SU-DHL-6 (cell line): ENCODE results near the gene FADS6.

Experiments
- H2AFZ ChIP-seq: fragments of 200-600 bp; sonication (generic); 2 replicates; pipeline ENCODE4 v1.6.1; 2014; ENCODE audit warnings: low read depth, mild to moderate bottlenecking, moderate library complexity, mixed read lengths, antibody characterized with exemption, low read length; ENCODE audit not compliant: severe bottlenecking
- H3F3A ChIP-seq: fragments of 200-600 bp; shearing (Covaris generic); 2 replicates; pipeline ENCODE4 v1.6.0; 2016; ENCODE audit warnings: antibody characterized with exemption, mild to moderate bottlenecking; ENCODE audit not compliant: insufficient read depth
- H3K27ac ChIP-seq: fragments of 200-600 bp; sonication (generic); 2 replicates; pipeline ENCODE4 v1.5.1; 2016; ENCODE audit warnings: low read depth, mild to moderate bottlenecking, low read length, moderate library complexity, mixed read lengths
- H3K27me3 ChIP-seq: fragments of 200-600 bp; sonication (generic), shearing (Covaris generic); 2 replicates; pipeline ENCODE4 v1.6.0; 2014; ENCODE audit warnings: mild to moderate bottlenecking, low read length
- H3K36me3 ChIP-seq: fragments of 200-600 bp; sonication (generic); 2 replicates; pipeline ENCODE4 v1.6.1; 2014; ENCODE audit warnings: mild to moderate bottlenecking, low read length, mixed read lengths
- H3K4me2 ChIP-seq: fragments of 300-600, 200-600 bp; shearing (Covaris generic), sonication (generic); 2 replicates; pipeline ENCODE4 v1.6.0; 2014; ENCODE audit warnings: low read length, low read depth, mild to moderate bottlenecking; ENCODE audit not compliant: poor library complexity, severe bottlenecking
- H3K4me3 ChIP-seq: fragments of 200-600 bp; sonication (generic); 2 replicates; pipeline ENCODE4 v1.5.1; 2014; ENCODE audit warnings: antibody characterized with exemption, low read length, mild to moderate bottlenecking, mixed read lengths; ENCODE audit not compliant: insufficient read depth, poor library complexity, severe bottlenecking
- H3K79me2 ChIP-seq: fragments of 200-600 bp; sonication (generic); 2 replicates; pipeline ENCODE4 v1.6.1; 2014; ENCODE audit warnings: mild to moderate bottlenecking, low read length, moderate library complexity; ENCODE audit not compliant: insufficient read depth
- H3K9ac ChIP-seq: fragments of 200-600 bp; sonication (generic); 2 replicates; pipeline ENCODE4 v1.7.0; 2014; ENCODE audit warnings: mild to moderate bottlenecking, low read length
- H3K9me2 ChIP-seq: fragments of 200-600 bp; sonication (generic); replicated peaks from 2 replicates; pipeline ENCODE4 v1.6.1; 2014; ENCODE audit warnings: low read length; ENCODE audit not compliant: insufficient read depth
- H3K9me3 ChIP-seq: fragments of 200-600 bp; sonication (generic); 2 replicates; pipeline ENCODE4 v1.6.1; 2014; ENCODE audit warnings: low read length, mixed read lengths; ENCODE audit not compliant: insufficient read depth
- H4K20me1 ChIP-seq: fragments of 200-600 bp; sonication (generic); 2 replicates; pipeline ENCODE4 v1.6.1; 2014; ENCODE audit warnings: low read depth, mild to moderate bottlenecking, antibody characterized with exemption, low read length, moderate library complexity, mixed read lengths
- CTCF ChIP-seq: fragments of 200-600 bp; sonication (generic); IDR thresholded peaks from one replicate; pipeline ENCODE4 v1.5.1; 2017; ENCODE audit warnings: antibody characterized with exemption, mild to moderate bottlenecking, low read length, moderate library complexity; ENCODE audit not compliant: insufficient read depth, poor library complexity, severe bottlenecking
- EZH2phosphoT487 ChIP-seq: fragments of 200-600 bp; sonication (generic), shearing (Covaris generic); conservative IDR thresholded peaks from 2 replicates; pipeline ENCODE4 v1.6.1; 2018; ENCODE audit warnings: mild to moderate bottlenecking, antibody characterized with exemption, low read length, moderate library complexity, mixed read lengths

FADS6 gene

GRCh38 chr17:74890554-74890953 lies 2.9 kb downstream of the FADS6 start:
- H3K9ac ChIP-seq = no peak overlapping the region
- no peak overlapping the region for H3K4me2 ChIP-seq
- no peak overlapping the region for H3K27ac ChIP-seq
- no peaks in the 10 kb centered on the region for H3K9me2 ChIP-seq
- TF ChIP-seq EZH2phosphoT487 (no peak), CTCF (no peak)
- no peaks in the 10 kb centered on the region for H3F3A ChIP-seq
- no peaks in the 10 kb centered on the region for H3K9me3 ChIP-seq
- H2AFZ ChIP-seq = no peak overlapping the region
- H3K79me2 ChIP-seq = no peaks in the 10 kb centered on the region
- H3K27me3 ChIP-seq = no peaks in the 10 kb centered on the region
- H3K4me3 ChIP-seq = no peak overlapping the region
- no peaks in the 10 kb centered on the region for H4K20me1 ChIP-seq
- H3K36me3 ChIP-seq = no peaks in the 10 kb centered on the region

GRCh38 chr17:74888469-74888868 lies 5.0 kb downstream of the FADS6 start:
- H3F3A ChIP-seq = no peaks in the 10 kb centered on the region
- no peaks in the 10 kb centered on the region for H4K20me1 ChIP-seq
- H3K4me3 ChIP-seq = no peak overlapping the region
- no peak overlapping the region for H3K27ac ChIP-seq
- no peaks in the 10 kb centered on the region for H3K27me3 ChIP-seq
- H2AFZ ChIP-seq = no peak overlapping the region
- H3K79me2 ChIP-seq = no peaks in the 10 kb centered on the region
- H3K9me2 ChIP-seq = no peaks in the 10 kb centered on the region
- no peak overlapping the region for H3K9ac ChIP-seq
- H3K9me3 ChIP-seq = no peaks in the 10 kb centered on the region
- no peaks in the 10 kb centered on the region for H3K36me3 ChIP-seq
- no peak overlapping the region for H3K4me2 ChIP-seq
- no peak for TF ChIP-seq EZH2phosphoT487
- no peak for TF ChIP-seq CTCF

DNA sequence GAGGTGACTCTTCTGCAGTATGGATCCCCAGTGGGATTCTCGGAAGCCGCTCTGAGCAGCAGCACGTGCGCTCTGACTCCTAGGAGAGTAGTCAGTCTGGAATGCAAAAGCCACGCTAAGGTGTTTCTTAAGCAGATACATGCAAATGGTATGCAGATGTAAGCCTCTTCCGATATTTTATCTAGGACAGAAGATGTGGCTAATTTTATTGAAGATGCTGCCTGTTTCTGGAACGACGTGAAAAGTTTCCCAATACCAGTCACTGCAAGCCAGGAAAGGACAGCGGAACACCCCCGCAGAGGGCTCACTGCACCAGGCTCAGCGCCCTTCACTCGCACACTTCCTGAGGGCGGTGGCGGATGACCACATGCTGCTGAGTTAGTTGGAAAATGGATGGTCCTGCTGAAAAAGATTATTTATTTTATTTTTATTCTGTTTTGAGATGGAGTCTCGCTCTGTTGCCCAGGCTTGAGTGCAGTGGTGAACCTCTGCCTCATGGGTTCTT lies 10.1 kb downstream of the FADS6 start:
- H3K27me3 ChIP-seq = no peaks in the 10 kb centered on the region
- no peaks in the 10 kb centered on the region for H4K20me1 ChIP-seq

More for the DNA sequence above, 10.1 kb downstream of the FADS6 start:
- Histone ChIP-seq H3K27ac (no peak overlapping the region), H3K9ac (no peak overlapping the region), H3K79me2 (no peaks in the 10 kb centered on the region), H2AFZ (no peak overlapping the region), H3F3A (no peaks in the 10 kb centered on the region), H3K9me2 (no peaks in the 10 kb centered on the region), H3K4me3 (no peak overlapping the region), H3K9me3 (no peaks in the 10 kb centered on the region), H3K4me2 (no peak overlapping the region), H3K36me3 (no peaks in the 10 kb centered on the region)
- TF ChIP-seq CTCF (no peak), EZH2phosphoT487 (no peak)
